HG03025 (cell line): ENCODE data around the gene GRIK4.

Experiments
- ATAC-seq: cut with Tn5 transposase; IDR thresholded peaks from one replicate; pipeline ENCODE4 v1.9.1; 2021; ENCODE audit warnings: mild to moderate bottlenecking, moderate library complexity; ENCODE audit not compliant: unreplicated experiment, low FRiP score

Gene GRIK4

GRCh38 chr11:120919566-120919965 lies 408.0 kb downstream of the GRIK4 start:
- ATAC-seq, result no peak

- ATAC-seq, result no peak
Measured at GRCh38 chr11:120923866-120924508, 412.4 kb downstream of the GRIK4 start.

GRCh38 chr11:120925944-120926343 lies 414.4 kb downstream of the GRIK4 start:
- peak; percentile 94 for ATAC-seq

GRCh38 chr11:120928627-120929026 lies 417.1 kb downstream of the GRIK4 start:
- no peak for ATAC-seq

GRCh38 chr11:120929090-120929489 lies 417.5 kb downstream of the GRIK4 start:
- no peak for ATAC-seq

- no peak for ATAC-seq
Measured at GRCh38 chr11:120929664-120930154, 418.2 kb downstream of the GRIK4 start.

GRCh38 chr11:120931057-120931779 lies 419.7 kb downstream of the GRIK4 start:
- no peak for ATAC-seq

GRCh38 chr11:120932305-120932915 lies 420.9 kb downstream of the GRIK4 start:
- ATAC-seq, result no peak

GRCh38 chr11:120936356-120936755 lies 424.8 kb downstream of the GRIK4 start:
- no peak for ATAC-seq

GRCh38 chr11:120937501-120937900 lies 426.0 kb downstream of the GRIK4 start:
- ATAC-seq, result no peak

GRCh38 chr11:120938260-120938659 lies 426.7 kb downstream of the GRIK4 start:
- ATAC-seq, result no peak

GRCh38 chr11:120940160-120940848 lies 428.8 kb downstream of the GRIK4 start:
- no peak for ATAC-seq

- no peak for ATAC-seq
Measured at GRCh38 chr11:120941000-120941399, 429.5 kb downstream of the GRIK4 start.

- ATAC-seq, result no peak
Measured at GRCh38 chr11:120942701-120943100, 431.2 kb downstream of the GRIK4 start.

GRCh38 chr11:120945042-120945441 lies 433.5 kb downstream of the GRIK4 start:
- no peak for ATAC-seq

- no peak for ATAC-seq
Measured at GRCh38 chr11:120950880-120951279, 439.3 kb downstream of the GRIK4 start.

- ATAC-seq, result no peak
Measured at GRCh38 chr11:120952461-120953434, 441.2 kb downstream of the GRIK4 start.

- ATAC-seq, result no peak
Measured at GRCh38 chr11:120954381-120954780, 442.8 kb downstream of the GRIK4 start.

- ATAC-seq, result no peak
Measured at GRCh38 chr11:120956710-120957495, 445.4 kb downstream of the GRIK4 start.
